MG63 (cell line): ENCODE data around the gene UGT1A9. TPM values are rescaled to one million over a fixed set of nuclear protein-coding genes. Genes with fewer than 3 reads are reported as not detected.

ENCODE experiments used
- DNase-seq: peaks from one replicate; pipeline ENCODE4 v3.0.0-alpha.2; 2020
- H3K27me3 ChIP-seq: fragments of 250-450 bp; sonication (Bioruptor Pico); 2 replicates; pipeline ENCODE4 v1.5.1; 2020; ENCODE audit warnings: mild to moderate bottlenecking, moderate library complexity
- H3K36me3 ChIP-seq: fragments of 250-450 bp; sonication (Bioruptor Pico); 2 replicates; pipeline ENCODE4 v1.5.1; 2020; ENCODE audit warnings: mild to moderate bottlenecking, moderate library complexity
- H3K4me3 ChIP-seq: fragments of 250-450 bp; sonication (Bioruptor Pico); 2 replicates; pipeline ENCODE4 v1.5.1; 2020; ENCODE audit warnings: mild to moderate bottlenecking, moderate library complexity
- H3K9me3 ChIP-seq: fragments of 250-450 bp; sonication (Bioruptor Pico); 2 replicates; pipeline ENCODE4 v1.5.1; 2020; ENCODE audit warnings: mild to moderate bottlenecking, moderate library complexity
- total RNA-seq: library from RNA; depleted of rRNA; stranded (reverse); fragments of >200 nt; shearing (Covaris generic); gene quantifications from 2 replicates; pipeline ENCODE4 v1.2.3, GENCODE V29; 2014; ENCODE audit warnings: low replicate concordance

UGT1A9 gene
- total RNA-seq, 1 experiment from 2014 or later = not detected

- Histone ChIP-seq H3K36me3 (no peaks in the 10 kb centered on the region), H3K9me3 (no peaks in the 10 kb centered on the region), H3K4me3 (no peak overlapping the region), H3K27me3 (no peaks in the 10 kb centered on the region)
- no peak for DNase-seq
Observed at GRCh38 chr2:233793465-233794127, 121.9 kb downstream of the UGT1A9 start.

- H3K36me3 ChIP-seq = no peaks in the 10 kb centered on the region
- H3K9me3 ChIP-seq = no peaks in the 10 kb centered on the region
- no peak for DNase-seq
- H3K27me3 ChIP-seq = no peaks in the 10 kb centered on the region
- H3K4me3 ChIP-seq = no peak overlapping the region
Observed at GRCh38 chr2:233794128-233794658, 122.5 kb downstream of the UGT1A9 start.

GRCh38 chr2:233795735-233796171 is 124.1 kb downstream of the UGT1A9 start:
- Histone ChIP-seq H3K36me3 (no peaks in the 10 kb centered on the region), H3K4me3 (no peak overlapping the region), H3K27me3 (no peaks in the 10 kb centered on the region), H3K9me3 (no peaks in the 10 kb centered on the region)
- no peak for DNase-seq

GRCh38 chr2:233796254-233796653 is 124.6 kb downstream of the UGT1A9 start:
- no peak overlapping the region for H3K4me3 ChIP-seq
- no peaks in the 10 kb centered on the region for H3K27me3 ChIP-seq
- DNase-seq = no peak
- H3K36me3 ChIP-seq = no peaks in the 10 kb centered on the region
- no peaks in the 10 kb centered on the region for H3K9me3 ChIP-seq

- no peak for DNase-seq
- Histone ChIP-seq H3K27me3 (no peaks in the 10 kb centered on the region), H3K4me3 (no peak overlapping the region), H3K36me3 (no peaks in the 10 kb centered on the region), H3K9me3 (no peaks in the 10 kb centered on the region)
Observed at GRCh38 chr2:233798335-233799086, 126.8 kb downstream of the UGT1A9 start.

DNA sequence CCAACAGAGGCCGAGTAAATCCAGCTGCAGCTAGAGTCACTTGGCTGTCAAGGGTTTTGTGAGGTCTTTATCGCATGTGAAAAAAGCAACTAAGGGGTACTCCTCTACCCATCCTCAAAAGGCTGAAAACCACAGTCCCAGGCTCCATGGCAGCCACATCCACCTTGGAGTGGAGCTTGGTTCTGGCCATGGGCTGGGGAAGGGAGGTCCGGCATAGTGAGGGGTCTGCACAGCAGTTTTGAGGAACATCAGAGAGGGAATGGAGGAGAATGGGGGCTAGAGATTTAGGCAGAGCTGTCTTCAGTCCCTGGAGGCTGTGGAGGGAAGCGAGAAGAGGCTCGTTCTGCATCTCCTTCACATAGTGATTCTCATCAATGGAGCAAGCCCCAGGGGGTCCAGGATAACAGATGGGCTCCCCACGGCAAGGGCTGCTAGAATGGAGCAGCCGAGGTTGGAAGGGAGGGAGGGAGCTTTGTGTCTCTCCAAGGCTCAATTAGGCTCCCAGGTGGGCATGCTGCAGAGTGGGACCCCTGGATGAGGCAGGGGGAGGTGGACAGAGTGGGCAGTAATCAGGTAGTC is 127.5 kb downstream of the UGT1A9 start:
- no peak overlapping the region for H3K4me3 ChIP-seq
- H3K27me3 ChIP-seq = no peaks in the 10 kb centered on the region
- DNase-seq = no peak
- H3K9me3 ChIP-seq = no peaks in the 10 kb centered on the region
- no peaks in the 10 kb centered on the region for H3K36me3 ChIP-seq

GRCh38 chr2:233799716-233800115 is 128.0 kb downstream of the UGT1A9 start:
- no peak for DNase-seq
- no peak overlapping the region for H3K4me3 ChIP-seq
- no peaks in the 10 kb centered on the region for H3K9me3 ChIP-seq
- no peaks in the 10 kb centered on the region for H3K27me3 ChIP-seq
- H3K36me3 ChIP-seq = no peaks in the 10 kb centered on the region

- Histone ChIP-seq H3K36me3 (no peaks in the 10 kb centered on the region), H3K4me3 (no peak overlapping the region), H3K27me3 (no peaks in the 10 kb centered on the region), H3K9me3 (no peaks in the 10 kb centered on the region)
- DNase-seq = no peak
Observed at GRCh38 chr2:233800208-233800607, 128.5 kb downstream of the UGT1A9 start.

GRCh38 chr2:233801357-233802131 is 129.8 kb downstream of the UGT1A9 start:
- DNase-seq = peak; percentile 28
- Histone ChIP-seq H3K27me3 (no peaks in the 10 kb centered on the region), H3K4me3 (no peak overlapping the region), H3K9me3 (no peaks in the 10 kb centered on the region), H3K36me3 (no peaks in the 10 kb centered on the region)

DNA sequence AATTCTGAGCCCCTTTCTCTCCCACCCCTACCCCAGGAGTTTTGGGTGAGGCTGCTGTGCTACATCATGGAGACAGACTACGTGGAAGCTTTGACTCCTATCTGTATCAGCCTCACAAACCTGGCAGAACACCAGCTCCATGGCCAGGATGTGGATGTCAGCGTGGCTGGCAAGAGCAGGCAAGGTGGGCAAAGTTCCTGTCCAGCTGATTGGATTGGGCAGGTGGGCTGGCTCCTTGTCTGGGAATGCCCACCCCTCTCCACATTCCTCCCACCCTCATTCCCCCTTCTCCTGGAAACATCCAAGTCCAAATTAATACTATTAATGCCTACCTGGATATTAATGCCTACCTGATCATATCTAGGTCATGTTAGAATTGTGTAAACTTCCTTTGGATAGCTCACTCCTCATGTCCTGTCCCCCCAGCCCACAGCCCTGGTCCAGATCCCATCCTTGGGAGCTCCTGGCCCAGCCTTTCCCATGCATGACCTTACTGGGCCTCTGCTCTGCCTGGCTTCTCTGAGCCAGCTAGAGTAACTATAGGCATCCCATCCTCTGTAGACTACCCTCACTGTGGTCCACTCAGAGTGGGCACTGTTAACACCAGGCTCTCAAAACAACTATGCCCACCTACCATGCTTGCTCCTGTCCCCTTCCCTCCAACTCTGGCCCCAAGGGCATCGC is 130.6 kb downstream of the UGT1A9 start:
- no peaks in the 10 kb centered on the region for H3K27me3 ChIP-seq
- no peaks in the 10 kb centered on the region for H3K36me3 ChIP-seq
- H3K9me3 ChIP-seq = no peaks in the 10 kb centered on the region
- DNase-seq = no peak
- no peak overlapping the region for H3K4me3 ChIP-seq

- no peaks in the 10 kb centered on the region for H3K36me3 ChIP-seq
- no peaks in the 10 kb centered on the region for H3K27me3 ChIP-seq
- no peaks in the 10 kb centered on the region for H3K9me3 ChIP-seq
- DNase-seq = no peak
- H3K4me3 ChIP-seq = no peak overlapping the region
Observed at GRCh38 chr2:233803292-233803911, 131.7 kb downstream of the UGT1A9 start.

GRCh38 chr2:233803994-233804393 is 132.3 kb downstream of the UGT1A9 start:
- H3K9me3 ChIP-seq = no peaks in the 10 kb centered on the region
- DNase-seq = no peak
- H3K36me3 ChIP-seq = no peaks in the 10 kb centered on the region
- H3K27me3 ChIP-seq = no peaks in the 10 kb centered on the region
- no peak overlapping the region for H3K4me3 ChIP-seq

DNA sequence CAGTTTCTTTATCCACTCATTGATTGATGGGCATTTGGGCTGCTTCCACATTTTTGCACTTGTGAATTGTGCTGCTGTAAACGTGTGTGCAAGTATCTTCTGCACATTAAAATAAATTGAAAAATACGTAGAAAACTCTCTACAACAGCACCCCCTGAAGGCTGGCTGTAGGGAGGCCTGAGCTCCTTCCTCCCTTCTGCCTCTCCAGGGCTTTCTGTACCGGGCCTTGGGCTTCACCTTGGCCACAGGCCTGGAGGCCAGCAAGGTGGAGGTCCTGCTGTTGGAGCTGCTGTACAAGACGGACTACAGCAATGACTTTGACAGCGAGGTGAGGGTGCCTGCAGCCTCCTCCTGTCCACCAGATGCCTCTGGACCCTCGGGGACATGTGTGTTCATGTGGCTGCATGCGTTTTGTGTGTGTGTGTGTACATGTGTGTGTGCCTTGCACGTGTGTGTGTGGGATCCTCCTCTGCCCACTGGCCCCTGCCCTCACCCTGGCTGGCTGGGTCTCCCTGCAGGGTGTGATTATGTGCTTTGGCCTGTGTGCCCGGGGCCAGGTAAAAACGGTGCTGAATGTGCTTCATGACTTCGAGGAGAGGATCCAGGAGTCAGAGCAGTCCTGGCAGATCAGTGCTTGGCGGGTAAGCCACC is 135.6 kb downstream of the UGT1A9 start:
- Histone ChIP-seq H3K9me3 (no peaks in the 10 kb centered on the region), H3K27me3 (no peaks in the 10 kb centered on the region), H3K4me3 (no peak overlapping the region), H3K36me3 (no peaks in the 10 kb centered on the region)
- DNase-seq = no peak

- no peaks in the 10 kb centered on the region for H3K27me3 ChIP-seq
- no peak for DNase-seq
- H3K36me3 ChIP-seq = no peaks in the 10 kb centered on the region
- H3K4me3 ChIP-seq = no peak overlapping the region
- H3K9me3 ChIP-seq = no peaks in the 10 kb centered on the region
Observed at GRCh38 chr2:233807966-233808935, 136.6 kb downstream of the UGT1A9 start.

GRCh38 chr2:233810385-233810784 is 138.7 kb downstream of the UGT1A9 start:
- no peaks in the 10 kb centered on the region for H3K9me3 ChIP-seq
- DNase-seq = no peak
- no peaks in the 10 kb centered on the region for H3K27me3 ChIP-seq
- H3K36me3 ChIP-seq = no peaks in the 10 kb centered on the region
- H3K4me3 ChIP-seq = no peak overlapping the region
